BLaER1 (cell line): Measurements from ENCODE around the gene PDE4B.
A peak's percentile ranks its signal among the peaks of the same experiment; 100 is the strongest.

Experiments
- H3K27ac ChIP-seq: shearing (Covaris generic); formaldehyde crosslinking; 2 replicates; pipeline ENCODE4 v1.8.1; 2022
- H3K27me3 ChIP-seq: shearing (Covaris generic); formaldehyde crosslinking; 2 replicates; pipeline ENCODE4 v1.8.1; 2022
- H3K36me3 ChIP-seq: shearing (Covaris generic); formaldehyde crosslinking; 2 replicates; pipeline ENCODE4 v1.8.1; 2022
- H3K4me1 ChIP-seq: shearing (Covaris generic); formaldehyde crosslinking; 2 replicates; pipeline ENCODE4 v1.8.1; 2022
- H3K4me2 ChIP-seq: shearing (Covaris generic); formaldehyde crosslinking; 2 replicates; pipeline ENCODE4 v1.8.1; 2022
- H3K4me3 ChIP-seq: shearing (Covaris generic); formaldehyde crosslinking; 2 replicates; pipeline ENCODE4 v1.8.1; 2022
- H3K9ac ChIP-seq: shearing (Covaris generic); formaldehyde crosslinking; 2 replicates; pipeline ENCODE4 v1.8.1; 2022
- H3K9me3 ChIP-seq: shearing (Covaris generic); formaldehyde crosslinking; 2 replicates; pipeline ENCODE4 v1.8.1; 2022
- H4K20me1 ChIP-seq: shearing (Covaris generic); formaldehyde crosslinking; 2 replicates; pipeline ENCODE4 v1.8.1; 2022
- Cebpa-rat ChIP-seq: shearing (Covaris generic); IDR thresholded peaks from 2 replicates; pipeline ENCODE4 v1.8.1; 2022

The PDE4B gene

DNA sequence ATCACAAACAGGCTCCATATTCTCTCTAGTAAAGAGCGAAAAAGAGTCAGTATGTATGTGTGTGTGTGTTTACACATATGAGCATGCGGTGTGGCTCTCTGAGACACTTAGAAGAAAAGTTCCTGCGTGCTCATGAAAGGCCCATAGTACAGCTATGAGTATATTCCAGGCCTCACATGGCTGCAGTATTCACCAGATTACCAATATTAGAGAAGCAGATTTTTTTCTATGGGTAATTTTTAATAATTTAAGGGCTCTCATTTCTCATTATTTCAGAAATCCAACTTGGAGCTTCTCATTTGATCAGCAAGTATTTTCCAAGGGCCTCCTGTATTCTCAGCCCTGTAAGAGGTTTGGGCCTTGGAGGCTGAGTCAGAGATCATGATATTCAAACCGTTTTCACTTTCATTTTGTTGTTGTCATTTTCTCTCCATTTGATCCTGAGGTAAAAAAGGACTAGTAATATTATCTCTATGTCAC lies 508.3 kb downstream of the PDE4B start:
- H3K27me3 ChIP-seq: no peaks in the 10 kb centered on the region
- peak overlapping the region; percentile 43 for H3K4me2 ChIP-seq
- no peak overlapping the region; the same call in 1 of the 2 replicates for H3K27ac ChIP-seq
- no peak overlapping the region for H3K9ac ChIP-seq
- H4K20me1 ChIP-seq: no peaks in the 10 kb centered on the region
- TF ChIP-seq Cebpa-rat: no peak
- no peaks in the 10 kb centered on the region for H3K4me1 ChIP-seq
- H3K4me3 ChIP-seq: no peak overlapping the region
- no peaks in the 10 kb centered on the region for H3K36me3 ChIP-seq
- no peaks in the 10 kb centered on the region for H3K9me3 ChIP-seq

DNA sequence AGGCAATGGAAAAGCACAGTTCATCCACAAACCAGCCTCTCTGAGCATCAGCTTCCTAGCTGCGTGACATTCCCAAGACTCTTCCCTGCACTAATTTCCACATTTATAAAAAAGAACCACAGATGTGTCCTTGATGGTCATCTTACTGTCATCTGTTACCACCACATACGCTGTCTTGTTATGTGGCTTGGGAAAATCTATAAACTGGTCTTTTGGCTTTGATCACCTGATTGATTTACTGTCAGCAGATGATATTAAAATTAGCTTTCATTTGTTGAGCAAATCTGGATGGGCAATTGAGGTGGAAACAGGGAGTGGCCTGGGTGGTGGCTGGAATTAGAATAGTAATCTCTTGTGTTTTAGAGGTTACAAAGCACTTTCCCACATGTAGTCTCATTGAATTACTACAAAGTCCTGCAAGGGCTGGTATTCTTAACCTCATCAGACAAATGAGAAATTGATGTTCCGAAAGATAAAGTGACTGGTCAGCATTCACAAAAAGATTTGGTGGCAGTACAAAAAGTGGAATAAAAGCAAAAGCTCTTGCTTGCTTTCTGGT lies 509.6 kb downstream of the PDE4B start:
- H3K4me3 ChIP-seq: no peak overlapping the region
- H4K20me1 ChIP-seq: no peaks in the 10 kb centered on the region
- TF ChIP-seq Cebpa-rat: no peak
- no peaks in the 10 kb centered on the region for H3K27me3 ChIP-seq
- H3K4me1 ChIP-seq: no peaks in the 10 kb centered on the region
- H3K9ac ChIP-seq: no peak overlapping the region
- no peak overlapping the region for H3K4me2 ChIP-seq
- H3K9me3 ChIP-seq: no peaks in the 10 kb centered on the region
- H3K36me3 ChIP-seq: no peaks in the 10 kb centered on the region
- no peak overlapping the region for H3K27ac ChIP-seq

DNA sequence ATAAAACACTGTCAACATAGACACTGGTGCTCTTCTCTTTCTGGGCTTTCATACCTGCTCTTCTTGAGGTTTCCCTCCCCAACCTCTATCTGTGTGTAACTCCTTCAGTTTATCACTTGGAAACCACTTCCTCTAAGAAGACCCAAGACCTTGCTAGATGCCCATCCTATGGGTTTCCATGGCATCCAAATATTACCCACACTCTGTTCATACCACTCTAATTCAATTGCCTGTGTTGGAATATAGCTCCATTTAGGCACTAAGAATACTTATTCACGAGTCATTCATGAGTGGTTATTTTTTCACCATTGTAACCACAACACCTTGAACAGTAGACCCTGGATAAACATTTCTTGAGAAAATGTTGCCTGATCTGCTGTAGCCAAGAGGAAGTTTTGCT lies 510.1 kb downstream of the PDE4B start:
- H3K9me3 ChIP-seq: no peaks in the 10 kb centered on the region
- no peak overlapping the region for H3K9ac ChIP-seq
- no peak overlapping the region for H3K4me3 ChIP-seq
- H3K4me2 ChIP-seq: no peak overlapping the region
- H3K36me3 ChIP-seq: no peaks in the 10 kb centered on the region
- no peak for TF ChIP-seq Cebpa-rat
- H4K20me1 ChIP-seq: no peaks in the 10 kb centered on the region
- no peaks in the 10 kb centered on the region for H3K4me1 ChIP-seq
- H3K27me3 ChIP-seq: no peaks in the 10 kb centered on the region
- no peak overlapping the region for H3K27ac ChIP-seq

DNA sequence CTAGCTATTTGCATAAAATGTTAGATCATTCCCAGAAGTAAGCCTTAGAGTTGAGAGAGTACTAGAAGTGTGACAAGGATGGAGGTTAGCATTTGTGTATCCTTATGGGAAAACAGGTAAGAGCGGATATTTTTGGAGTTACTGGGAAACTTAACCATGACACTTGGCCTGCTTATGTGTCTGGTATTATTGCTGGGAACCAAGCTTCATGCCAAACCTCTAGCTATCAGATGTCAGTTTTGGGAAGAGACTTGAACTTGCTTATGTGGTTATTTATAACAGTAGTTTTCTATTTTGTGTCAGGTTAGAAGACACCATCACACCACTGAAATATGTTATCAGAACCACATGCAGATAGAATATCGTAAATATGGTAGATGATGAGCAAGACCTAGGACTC lies 511.0 kb downstream of the PDE4B start:
- Histone ChIP-seq H3K27ac (no peak overlapping the region), H3K36me3 (no peaks in the 10 kb centered on the region), H3K4me1 (no peaks in the 10 kb centered on the region), H4K20me1 (no peaks in the 10 kb centered on the region), H3K9ac (no peak overlapping the region), H3K4me2 (no peak overlapping the region), H3K4me3 (no peak overlapping the region), H3K9me3 (no peaks in the 10 kb centered on the region), H3K27me3 (no peaks in the 10 kb centered on the region)
- TF ChIP-seq Cebpa-rat: no peak

DNA sequence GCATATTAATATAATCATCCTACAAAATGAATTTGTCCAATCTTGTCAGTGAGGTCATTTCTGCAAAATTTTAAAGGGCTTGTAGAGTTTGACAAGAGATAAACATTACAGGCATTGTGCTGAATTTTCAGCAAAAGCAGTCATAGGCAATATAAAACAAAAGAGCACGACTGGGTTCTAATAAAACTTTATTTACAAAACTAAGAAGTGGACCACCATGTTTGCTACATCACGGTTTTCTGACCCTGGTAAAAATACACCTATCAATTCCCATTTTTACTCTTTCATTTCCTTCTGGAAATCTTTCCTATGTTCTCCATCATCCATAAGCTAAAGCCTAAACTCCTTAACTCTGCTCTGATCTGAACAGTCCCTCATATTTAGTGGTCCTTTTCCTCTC lies 511.4 kb downstream of the PDE4B start:
- no peak for TF ChIP-seq Cebpa-rat
- Histone ChIP-seq H3K4me1 (no peaks in the 10 kb centered on the region), H3K4me2 (no peak overlapping the region), H3K27ac (no peak overlapping the region), H3K9me3 (no peaks in the 10 kb centered on the region), H3K4me3 (no peak overlapping the region), H4K20me1 (no peaks in the 10 kb centered on the region), H3K36me3 (no peaks in the 10 kb centered on the region), H3K9ac (no peak overlapping the region), H3K27me3 (no peaks in the 10 kb centered on the region)

DNA sequence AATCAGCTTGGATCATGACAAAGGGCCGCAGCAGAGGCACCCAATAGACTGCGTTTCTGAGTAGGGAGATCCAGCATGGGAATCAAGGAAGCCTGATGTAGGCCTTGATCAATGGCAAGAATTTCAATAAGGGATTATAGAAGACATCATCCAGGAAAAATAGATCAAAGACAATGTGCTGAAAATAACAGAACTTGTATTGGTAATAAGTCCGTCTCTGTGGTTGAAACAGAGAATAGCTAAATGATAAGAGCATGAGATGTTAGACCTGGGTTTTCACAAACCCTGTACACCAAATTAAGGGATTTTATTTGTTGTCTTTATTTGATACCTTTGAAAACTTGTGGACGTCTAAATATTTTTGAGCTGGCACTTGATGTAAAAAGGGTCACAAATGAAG lies 513.2 kb downstream of the PDE4B start:
- Histone ChIP-seq H3K9ac (no peak overlapping the region), H3K27ac (no peak overlapping the region), H3K9me3 (no peaks in the 10 kb centered on the region), H3K4me1 (no peaks in the 10 kb centered on the region), H4K20me1 (no peaks in the 10 kb centered on the region), H3K36me3 (no peaks in the 10 kb centered on the region), H3K4me3 (no peak overlapping the region), H3K4me2 (no peak overlapping the region), H3K27me3 (no peaks in the 10 kb centered on the region)
- no peak for TF ChIP-seq Cebpa-rat

DNA sequence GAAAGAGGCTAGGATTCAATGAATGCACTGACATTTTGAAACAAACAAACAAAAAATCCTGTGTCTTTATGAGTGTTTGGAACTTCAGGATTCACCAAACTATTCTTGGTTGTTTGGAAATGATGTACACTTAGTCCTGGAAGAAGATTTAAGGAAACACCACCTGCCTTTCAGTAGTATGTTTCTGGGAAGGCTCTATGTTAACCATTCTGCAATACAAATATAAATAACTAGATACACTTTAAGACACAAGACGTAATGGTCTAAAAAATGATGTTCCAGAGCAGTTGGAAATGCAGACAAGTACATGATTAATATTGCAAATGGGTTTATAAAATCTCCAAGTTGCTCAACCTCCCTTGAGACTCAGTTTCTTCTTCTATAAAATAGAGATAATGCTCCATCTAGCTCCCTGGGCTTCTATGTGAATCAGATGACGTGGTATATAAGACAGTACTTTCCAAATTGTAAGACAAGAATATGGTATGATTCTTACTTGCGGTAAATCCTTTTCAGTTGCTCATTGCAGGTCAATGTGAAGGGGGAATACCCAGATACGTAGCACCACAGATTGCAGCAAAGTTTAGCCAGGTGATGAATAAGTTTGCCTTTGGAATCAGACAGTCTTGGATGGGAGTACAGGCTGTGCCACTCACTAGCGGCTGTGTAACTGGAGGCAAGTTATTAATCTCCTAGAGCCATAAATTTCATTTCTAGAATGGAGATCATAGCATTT lies 516.5 kb downstream of the PDE4B start:
- H3K9me3 ChIP-seq: no peaks in the 10 kb centered on the region
- TF ChIP-seq Cebpa-rat: no peak

DNA sequence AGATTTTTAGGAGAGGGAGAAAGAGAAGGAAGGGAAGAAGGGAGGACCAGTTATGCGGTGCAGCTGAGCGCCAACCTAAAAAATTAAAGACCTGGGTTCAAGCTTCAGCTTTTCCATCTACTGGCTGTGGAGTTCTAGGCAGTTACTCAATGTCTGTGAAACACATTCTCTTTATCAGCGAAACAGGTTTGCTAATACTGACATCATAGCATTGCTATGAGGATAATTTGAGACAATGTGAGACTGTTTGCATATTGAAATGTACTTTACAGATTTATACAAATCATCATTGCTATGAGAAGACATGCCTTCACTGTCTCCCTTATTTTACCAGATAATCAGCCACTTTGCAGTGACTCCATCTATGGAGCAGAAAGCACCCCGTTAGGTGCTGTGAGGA lies 518.4 kb downstream of the PDE4B start:
- Histone ChIP-seq H3K4me2 (no peak overlapping the region), H3K27ac (no peak overlapping the region), H3K9ac (no peak overlapping the region)

More for the DNA sequence above, 516.5 kb downstream of the PDE4B start:
- H3K4me2 ChIP-seq: no peak overlapping the region
- H3K27ac ChIP-seq: no peak overlapping the region
- H3K36me3 ChIP-seq: no peaks in the 10 kb centered on the region
- H3K4me1 ChIP-seq: no peaks in the 10 kb centered on the region
- no peak overlapping the region for H3K4me3 ChIP-seq
- no peak overlapping the region for H3K9ac ChIP-seq
- H3K27me3 ChIP-seq: no peaks in the 10 kb centered on the region
- no peaks in the 10 kb centered on the region for H4K20me1 ChIP-seq

DNA sequence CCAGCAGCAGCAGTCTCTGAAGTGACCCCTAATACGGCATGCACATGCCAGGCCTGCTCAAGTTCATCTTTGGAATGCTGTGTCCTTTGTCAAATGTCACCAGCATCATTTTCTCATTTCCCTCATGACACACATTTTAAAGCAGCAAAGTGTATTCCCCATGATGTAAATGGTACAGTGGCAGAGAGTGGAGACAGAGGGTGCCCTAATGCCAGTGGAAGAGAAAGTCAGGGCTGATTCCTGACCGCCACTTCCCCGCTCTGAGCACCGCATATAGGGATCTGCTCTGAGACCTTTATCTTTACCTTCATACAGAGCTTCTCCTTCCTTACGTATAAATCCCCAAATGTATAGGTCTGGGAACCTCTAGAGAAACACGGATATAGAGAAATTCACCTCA lies 518.9 kb downstream of the PDE4B start:
- H3K27me3 ChIP-seq: no peaks in the 10 kb centered on the region
- H3K27ac ChIP-seq: no peak overlapping the region
- H3K4me2 ChIP-seq: no peak overlapping the region
- H3K9me3 ChIP-seq: no peaks in the 10 kb centered on the region
- no peaks in the 10 kb centered on the region for H3K36me3 ChIP-seq
- H3K4me3 ChIP-seq: no peak overlapping the region
- H3K9ac ChIP-seq: no peak overlapping the region
- no peaks in the 10 kb centered on the region for H4K20me1 ChIP-seq
- TF ChIP-seq Cebpa-rat: no peak
- peaks cover 2% of the 10 kb centered on the region for H3K4me1 ChIP-seq

More for the DNA sequence above, 518.4 kb downstream of the PDE4B start:
- H3K36me3 ChIP-seq: no peaks in the 10 kb centered on the region
- H3K9me3 ChIP-seq: no peaks in the 10 kb centered on the region
- no peaks in the 10 kb centered on the region for H3K27me3 ChIP-seq
- no peak overlapping the region for H3K4me3 ChIP-seq
- H4K20me1 ChIP-seq: no peaks in the 10 kb centered on the region
- TF ChIP-seq Cebpa-rat: no peak
- no peaks in the 10 kb centered on the region for H3K4me1 ChIP-seq

DNA sequence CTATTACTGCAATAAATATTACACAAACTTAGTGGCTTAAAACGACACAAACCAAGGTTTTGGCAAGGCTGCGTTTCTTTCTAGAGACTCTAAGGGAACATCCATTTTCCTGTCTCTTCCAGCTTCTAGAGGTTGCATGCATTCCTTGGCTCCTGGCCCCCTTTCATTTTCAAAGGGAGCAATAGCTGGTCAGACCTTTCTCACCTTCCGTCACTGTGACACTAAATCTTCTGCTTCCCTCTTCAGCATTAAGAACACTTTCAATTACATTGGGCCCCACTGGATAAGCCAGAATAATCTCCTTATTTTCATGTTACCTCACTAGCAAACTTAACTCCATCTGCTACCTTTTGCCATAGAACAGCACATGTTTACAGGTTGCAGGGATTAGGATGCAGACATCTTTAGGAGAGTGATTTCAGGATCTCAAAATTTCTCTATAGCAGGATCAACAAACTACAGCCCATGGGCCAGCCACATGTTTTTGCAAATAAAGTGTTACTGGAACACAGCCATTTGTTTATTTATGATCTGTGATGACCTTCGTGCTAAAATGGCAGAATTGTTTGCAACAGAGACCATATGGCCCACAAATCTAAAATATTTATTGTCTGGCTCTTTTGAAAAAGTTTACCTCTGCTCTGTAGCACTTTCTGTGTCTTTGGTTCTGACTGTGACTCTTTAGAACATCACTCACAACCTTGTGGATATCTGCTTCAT lies 519.7 kb downstream of the PDE4B start:
- no peaks in the 10 kb centered on the region for H4K20me1 ChIP-seq
- H3K9ac ChIP-seq: no peak overlapping the region
- H3K27me3 ChIP-seq: no peaks in the 10 kb centered on the region
- no peak overlapping the region for H3K4me2 ChIP-seq
- H3K9me3 ChIP-seq: no peaks in the 10 kb centered on the region
- TF ChIP-seq Cebpa-rat: no peak
- H3K36me3 ChIP-seq: no peaks in the 10 kb centered on the region
- H3K4me1 ChIP-seq: peaks cover 9% of the 10 kb centered on the region
- no peak overlapping the region for H3K27ac ChIP-seq
- H3K4me3 ChIP-seq: no peak overlapping the region
